ENCODE measurements around the gene DUSP10. TPM values are rescaled to one million over a fixed set of nuclear protein-coding genes. Genes with fewer than 3 reads are reported as not detected.

DUSP10 gene
- total RNA-seq, 2 experiments from 2014 or later: 12.1 to 13.0 TPM

DNA sequence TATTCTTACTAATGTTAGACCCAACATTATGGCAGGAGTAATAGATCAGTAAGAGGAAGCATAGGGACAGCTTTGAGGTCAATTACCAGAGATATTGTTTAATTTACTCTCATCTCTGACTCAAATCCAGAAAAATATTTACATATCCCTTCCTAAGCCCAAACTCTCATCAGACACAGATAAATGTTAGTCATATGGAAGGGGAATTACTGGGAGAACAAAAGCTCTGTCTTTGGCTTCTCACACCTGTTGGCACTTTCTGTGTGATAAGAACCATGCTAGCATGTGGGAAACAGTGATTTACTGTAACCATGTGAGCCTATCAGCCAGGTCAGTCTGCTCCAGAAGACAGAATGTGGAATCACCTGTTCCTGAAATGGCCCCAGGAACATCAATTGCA, 72.4 kb downstream of the DUSP10 start:
- H3K4me3 Mint-ChIP-seq: no peak overlapping the region
- peaks cover 3% of the 10 kb centered on the region for H3K27me3 Mint-ChIP-seq (ENCODE audit: low read depth)
- no peaks in the 10 kb centered on the region for H3K9me3 Mint-ChIP-seq (ENCODE audit: insufficient read depth)
- no peaks in the 10 kb centered on the region for H3K36me3 Mint-ChIP-seq (ENCODE audit: low read depth)
- DNase-seq (no peak), ATAC-seq (no peak)
- ChIA-PET POLR2A (no interaction called here), CTCF (interaction anchor here (1.4 kb wide), 1 partner anchor 9 kb away, joined by 3 read pairs; no protein-coding TSS in a partner anchor)
- H3K4me1 Mint-ChIP-seq (ENCODE audit: low read depth): no peaks in the 10 kb centered on the region
- H3K27ac Mint-ChIP-seq: no peak overlapping the region

- ChIA-PET CTCF (no interaction called here), POLR2A (no interaction called here)
- no peaks in the 10 kb centered on the region for H3K36me3 Mint-ChIP-seq (ENCODE audit: low read depth)
- peaks cover 3% of the 10 kb centered on the region for H3K27me3 Mint-ChIP-seq (ENCODE audit: low read depth)
- ATAC-seq (no peak), DNase-seq (no peak)
- H3K9me3 Mint-ChIP-seq (ENCODE audit: insufficient read depth): no peaks in the 10 kb centered on the region
- H3K27ac Mint-ChIP-seq: no peak overlapping the region
- no peak overlapping the region for H3K4me3 Mint-ChIP-seq
- no peaks in the 10 kb centered on the region for H3K4me1 Mint-ChIP-seq (ENCODE audit: low read depth)
These were observed 74.4 kb downstream of the DUSP10 start for GRCh38 chr1:221667504-221667903.

DNA sequence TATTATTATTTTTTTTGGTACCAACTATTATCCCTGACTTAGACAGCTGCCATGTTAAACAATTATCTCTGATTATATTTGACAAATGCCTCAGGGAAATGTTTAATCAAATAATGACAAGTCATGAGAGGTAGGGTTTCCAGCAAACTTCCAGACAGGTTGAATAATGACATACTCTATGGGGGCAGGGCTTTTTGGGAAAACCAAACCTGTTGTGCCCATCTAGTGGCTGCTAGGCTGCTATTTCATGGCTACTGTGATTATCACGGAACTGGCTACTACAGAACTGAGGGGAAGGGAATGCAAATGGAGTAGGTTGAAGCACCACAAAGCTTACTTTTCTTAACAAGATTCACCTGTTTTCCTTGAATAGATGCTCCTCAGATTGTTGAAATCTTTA, 77.6 kb downstream of the DUSP10 start:
- DNase-seq (no peak), ATAC-seq (no peak)
- no peaks in the 10 kb centered on the region for H3K36me3 Mint-ChIP-seq (ENCODE audit: low read depth)
- H3K27me3 Mint-ChIP-seq (ENCODE audit: low read depth): no peaks in the 10 kb centered on the region
- H3K9me3 Mint-ChIP-seq (ENCODE audit: insufficient read depth): no peaks in the 10 kb centered on the region
- no peak overlapping the region for H3K27ac Mint-ChIP-seq
- CTCF ChIA-PET: no interaction called here
- H3K4me3 Mint-ChIP-seq: no peak overlapping the region
- no peaks in the 10 kb centered on the region for H3K4me1 Mint-ChIP-seq (ENCODE audit: low read depth)
- POLR2A ChIA-PET: interaction anchor here (0.6 kb wide), 1 partner anchor 875 kb away, joined by 4 read pairs; no protein-coding TSS in a partner anchor

DNA sequence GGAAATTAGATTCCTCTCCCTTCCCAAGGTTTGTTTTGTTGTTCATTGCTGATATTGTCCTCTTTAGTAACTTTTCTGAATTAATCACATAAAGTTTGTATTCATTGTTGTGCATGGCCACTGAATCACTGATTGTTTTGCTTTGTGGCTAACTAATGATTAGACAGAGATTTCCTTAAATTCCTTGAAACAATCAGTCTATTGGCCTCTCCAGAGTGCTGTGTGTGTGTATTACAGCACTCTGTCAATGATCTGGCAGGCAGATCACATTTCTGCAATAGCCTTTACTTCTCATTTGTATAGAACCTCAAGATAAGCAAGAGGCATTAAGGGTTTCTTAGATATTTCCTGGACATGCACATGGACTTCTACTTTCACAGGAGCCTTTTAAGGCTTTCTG, 78.6 kb downstream of the DUSP10 start:
- Mint-ChIP-seq H3K4me3 (no peak overlapping the region), H3K27me3 (ENCODE audit: low read depth) (no peaks in the 10 kb centered on the region), H3K4me1 (ENCODE audit: low read depth) (no peaks in the 10 kb centered on the region), H3K27ac (no peak overlapping the region), H3K9me3 (ENCODE audit: insufficient read depth) (no peaks in the 10 kb centered on the region), H3K36me3 (ENCODE audit: low read depth) (no peaks in the 10 kb centered on the region)
- ATAC-seq: no peak
- ChIA-PET POLR2A (interaction anchor here (0.6 kb wide), 1 partner anchor 285 kb away, joined by 3 read pairs; no protein-coding TSS in a partner anchor), CTCF (no interaction called here)
- DNase-seq: no peak

GRCh38 chr1:221655766-221656305, 86.1 kb downstream of the DUSP10 start:
- no peaks in the 10 kb centered on the region for H3K4me1 Mint-ChIP-seq (ENCODE audit: low read depth)
- CTCF ChIA-PET: interaction anchor here (1.1 kb wide), 1 partner anchor 220 kb away, joined by 3 read pairs; no protein-coding TSS in a partner anchor
- H3K27ac Mint-ChIP-seq: no peak overlapping the region
- H3K36me3 Mint-ChIP-seq (ENCODE audit: low read depth): no peaks in the 10 kb centered on the region
- POLR2A ChIA-PET: no interaction called here
- H3K27me3 Mint-ChIP-seq (ENCODE audit: low read depth): no peaks in the 10 kb centered on the region
- DNase-seq: no peak
- H3K9me3 Mint-ChIP-seq (ENCODE audit: insufficient read depth): no peaks in the 10 kb centered on the region
- ATAC-seq: no peak
- H3K4me3 Mint-ChIP-seq: no peak overlapping the region
